HG03520 (cell line): Measurements from ENCODE around the gene MPRIP.
"Not testable (repeated sequence)": the region's sequence is repeated elsewhere in the genome, so short reads cannot be mapped to it uniquely, and the experiment has no call there.

Experiments
- ATAC-seq: cut with Tn5 transposase; IDR thresholded peaks from one replicate; pipeline ENCODE4 v1.9.1; 2021; ENCODE audit warnings: mild to moderate bottlenecking, moderate library complexity; ENCODE audit not compliant: unreplicated experiment

The MPRIP gene

DNA sequence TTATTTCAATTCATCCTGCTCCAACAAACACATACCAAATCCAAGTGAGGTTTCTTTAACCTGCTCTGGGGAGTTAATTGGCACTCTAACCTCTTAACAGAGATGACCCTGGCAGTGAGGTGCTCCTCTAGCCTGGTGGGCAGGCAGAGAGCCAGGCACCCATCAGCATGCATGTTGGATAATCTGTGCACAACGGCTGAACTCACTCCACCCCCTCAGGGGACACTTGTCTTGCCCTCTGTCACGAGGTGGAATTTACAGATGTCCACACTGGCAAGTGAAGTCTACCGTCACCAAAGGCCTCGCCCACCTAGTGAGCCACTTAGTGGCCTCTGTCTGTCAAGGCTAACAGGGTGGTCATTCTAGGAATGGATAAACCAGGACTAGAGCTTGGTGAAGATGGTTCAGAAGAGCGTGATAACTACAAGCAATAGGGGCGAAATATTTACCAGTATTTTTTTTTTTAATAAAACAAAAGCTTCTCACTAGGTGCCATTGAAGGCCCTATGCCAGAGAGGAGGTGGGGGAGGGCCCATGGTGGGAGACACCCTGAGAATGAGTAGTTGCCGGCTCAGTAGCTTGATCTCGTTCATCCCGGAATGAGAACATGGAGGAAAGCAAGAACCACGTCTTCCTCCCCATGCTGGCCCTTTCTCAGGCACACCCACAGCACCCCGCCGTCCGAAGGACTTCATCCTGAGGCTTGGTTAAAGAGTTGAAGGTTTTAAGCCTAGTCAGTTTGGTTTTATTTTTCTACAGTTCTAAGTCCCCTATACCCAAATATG lies 138.7 kb downstream of the MPRIP start:
- no peak for ATAC-seq

DNA sequence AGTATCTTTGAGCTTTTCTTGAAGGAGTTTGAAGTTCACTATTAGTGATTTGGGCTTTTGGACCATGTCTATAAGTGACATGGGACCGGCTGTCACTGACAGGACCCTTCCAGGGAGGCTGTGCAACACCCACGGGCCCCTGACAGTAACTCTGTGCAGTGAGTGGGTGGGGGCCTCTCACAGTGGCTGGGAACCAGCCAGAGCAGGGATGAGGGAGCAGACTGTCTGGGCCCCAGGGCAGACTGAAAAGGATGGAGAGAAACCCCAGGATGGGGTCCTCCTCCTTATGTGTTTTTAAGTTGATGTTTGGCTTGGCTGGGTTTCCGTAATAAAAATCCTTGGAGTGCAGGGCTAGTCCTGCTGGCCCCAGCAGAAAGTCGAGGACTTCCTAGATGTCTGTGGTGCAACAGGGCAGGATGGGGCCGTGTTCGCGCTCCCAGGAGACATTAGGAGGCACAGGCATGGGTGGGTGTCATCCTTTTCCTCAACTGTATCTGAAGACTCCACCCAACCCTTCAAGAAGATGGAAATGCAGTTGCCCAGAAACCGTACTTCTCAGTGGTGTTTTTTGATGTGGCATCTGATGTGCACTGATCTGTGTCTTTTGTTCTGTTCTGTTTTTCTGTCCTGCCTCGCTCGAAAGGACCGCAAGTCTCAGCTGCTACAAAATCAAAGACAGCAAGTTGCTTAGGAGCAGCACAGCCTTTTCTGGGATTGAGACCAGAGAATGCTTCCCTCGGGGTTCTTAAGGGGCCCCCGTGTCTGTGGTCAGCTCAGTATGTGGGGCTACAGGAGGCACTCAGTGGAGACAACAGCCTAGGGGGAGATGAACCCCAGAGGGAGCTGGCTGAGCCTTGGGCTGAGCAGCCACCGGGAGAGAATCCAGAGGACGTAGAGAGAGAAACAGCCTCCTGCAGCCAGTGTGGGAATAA lies 139.7 kb downstream of the MPRIP start:
- ATAC-seq = no peak

DNA sequence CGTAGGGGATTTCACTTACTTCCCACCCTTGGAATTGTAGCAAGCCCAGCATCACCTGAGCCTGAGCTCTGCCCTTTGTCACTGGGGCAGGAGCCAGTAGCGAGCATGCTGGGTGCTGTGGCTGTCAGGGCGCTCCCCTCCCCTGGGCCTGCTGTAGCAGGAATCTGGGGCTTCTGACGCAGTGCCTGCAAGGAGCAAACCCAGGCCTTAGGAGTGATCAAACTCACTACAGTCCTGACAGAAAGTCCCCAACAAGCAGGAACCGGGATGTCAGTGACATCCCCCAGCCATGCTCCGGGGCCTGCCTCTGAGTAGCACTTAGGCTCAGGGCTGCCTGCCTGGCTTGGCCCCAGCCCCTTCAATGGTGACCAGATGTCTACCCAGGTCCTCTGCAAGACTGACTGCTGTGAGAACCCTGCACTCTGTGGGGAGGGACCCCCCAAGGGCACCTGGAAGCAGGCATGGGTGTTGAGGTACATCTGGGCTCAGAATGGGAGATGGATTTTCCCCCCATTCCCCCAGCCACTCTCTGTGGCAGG lies 140.4 kb downstream of the MPRIP start:
- no peak for ATAC-seq

DNA sequence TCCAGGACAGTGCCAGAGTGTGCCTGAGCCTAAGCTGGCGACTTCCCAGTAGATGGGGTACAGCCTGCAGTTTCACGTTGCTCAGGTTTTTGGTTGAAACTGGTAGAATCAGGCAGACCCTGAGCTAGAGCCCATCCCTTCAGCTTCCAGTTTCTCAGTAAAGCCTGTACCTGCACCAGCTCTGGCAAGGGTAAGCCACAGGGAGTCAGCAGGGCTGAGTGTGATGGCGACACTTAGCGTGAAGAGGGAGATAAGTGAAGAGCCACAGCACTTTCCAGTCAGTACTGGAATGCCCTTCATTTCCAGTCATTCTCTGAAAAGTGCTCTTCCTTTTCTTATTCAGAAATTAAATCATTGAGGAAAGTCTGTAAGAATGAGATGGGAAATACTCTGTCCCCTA lies 141.5 kb downstream of the MPRIP start:
- no peak for ATAC-seq

DNA sequence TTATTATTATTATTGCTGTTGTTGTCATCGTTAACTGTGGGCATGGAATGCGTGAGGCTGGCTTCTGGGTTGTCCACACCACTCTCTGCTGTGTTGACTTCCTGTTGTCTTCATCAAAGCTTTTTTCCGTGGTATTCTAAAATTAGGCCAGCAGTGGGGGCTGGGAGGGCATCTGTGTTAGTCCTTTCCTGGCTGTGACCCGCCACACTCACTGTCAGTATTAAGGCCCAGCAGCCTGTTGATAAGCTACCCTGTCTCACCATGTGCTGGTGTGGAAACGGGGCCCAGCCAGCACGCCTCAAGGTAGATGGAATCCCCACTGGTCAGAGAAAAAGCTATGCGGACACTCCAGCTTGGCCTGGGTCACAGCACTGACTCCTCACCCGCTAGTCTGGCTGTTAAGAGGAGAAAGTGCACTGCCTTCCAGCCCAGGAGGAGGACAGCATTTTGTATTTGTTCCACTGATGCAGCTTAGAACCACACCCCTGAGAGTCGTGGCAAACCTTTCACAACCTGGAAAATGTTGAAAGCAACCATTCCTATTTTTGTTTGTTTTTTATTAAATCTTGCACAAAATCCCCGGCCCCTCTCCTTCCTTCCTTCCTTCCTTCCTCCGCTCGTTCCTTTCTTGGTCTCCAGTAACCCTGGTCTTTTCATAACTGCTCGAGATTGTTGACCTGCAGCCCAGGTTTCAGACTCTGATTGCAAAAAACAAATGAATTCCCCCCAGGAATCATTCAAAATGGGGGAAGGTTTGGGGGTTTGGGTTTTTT lies 142.9 kb downstream of the MPRIP start:
- ATAC-seq = not testable (repeated sequence)

DNA sequence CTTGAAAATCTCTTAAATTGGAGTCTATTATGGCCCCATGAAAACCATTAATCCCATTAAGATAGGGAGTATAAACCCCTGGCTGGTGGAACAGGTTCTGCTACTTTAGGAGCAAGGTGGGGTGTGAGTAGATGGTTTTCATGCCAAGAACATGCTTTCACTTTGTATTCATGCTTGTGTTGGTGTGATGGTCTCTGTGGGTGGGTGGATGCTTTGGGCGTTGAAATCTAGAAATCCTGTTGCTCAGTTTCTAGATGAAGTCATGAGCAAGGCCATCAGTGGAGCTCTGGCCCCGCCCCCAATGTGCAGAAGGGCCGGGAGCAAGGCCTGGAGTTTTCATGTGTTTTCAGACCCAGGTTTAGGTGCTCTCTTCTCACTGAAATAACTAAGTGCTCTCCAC lies 143.8 kb downstream of the MPRIP start:
- no peak for ATAC-seq

DNA sequence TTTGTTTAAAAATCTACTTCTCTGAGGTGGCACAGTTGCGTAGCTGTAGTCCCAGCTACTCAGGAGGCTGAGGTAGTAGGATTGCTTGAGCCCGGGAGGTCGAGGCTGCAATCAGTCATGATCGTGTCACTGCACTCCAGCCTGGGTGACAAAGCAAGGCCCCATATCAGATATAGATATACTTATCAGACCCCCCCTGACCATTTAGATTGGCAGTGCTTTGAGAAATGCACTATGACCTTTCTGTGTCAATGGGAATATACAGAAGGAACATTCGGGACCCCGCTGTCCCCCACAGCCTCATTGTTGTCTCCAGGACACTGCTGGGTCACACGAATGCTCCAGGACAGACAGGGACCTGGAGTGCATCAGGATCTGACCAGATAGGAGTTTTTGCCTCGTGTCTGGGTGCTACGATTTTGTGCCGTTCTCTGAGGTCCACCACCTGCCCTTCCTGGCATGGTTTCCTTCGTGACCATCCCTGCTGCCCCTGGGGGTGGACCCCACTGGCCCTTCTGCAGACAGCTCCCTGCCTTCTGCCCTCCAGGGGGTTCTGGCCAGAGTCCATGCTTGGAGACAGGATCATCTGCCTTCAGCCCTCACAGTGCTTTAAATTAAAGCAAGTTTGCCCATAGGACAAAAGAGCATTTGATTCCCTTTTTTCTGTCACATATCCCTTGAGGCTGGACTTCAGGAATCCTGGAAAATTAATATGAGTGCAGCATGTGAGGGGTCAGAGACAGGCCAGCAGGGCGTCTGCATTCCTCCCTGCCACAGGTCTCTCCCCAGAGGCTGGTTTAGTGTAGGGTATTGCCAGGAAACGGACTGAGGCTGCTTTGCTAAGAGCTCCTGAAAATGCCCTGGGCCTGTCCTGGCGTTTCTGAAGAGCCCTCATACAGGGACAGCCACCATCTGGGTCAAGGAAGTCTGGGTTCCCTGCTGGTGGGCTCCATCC lies 144.6 kb downstream of the MPRIP start:
- ATAC-seq = no peak

DNA sequence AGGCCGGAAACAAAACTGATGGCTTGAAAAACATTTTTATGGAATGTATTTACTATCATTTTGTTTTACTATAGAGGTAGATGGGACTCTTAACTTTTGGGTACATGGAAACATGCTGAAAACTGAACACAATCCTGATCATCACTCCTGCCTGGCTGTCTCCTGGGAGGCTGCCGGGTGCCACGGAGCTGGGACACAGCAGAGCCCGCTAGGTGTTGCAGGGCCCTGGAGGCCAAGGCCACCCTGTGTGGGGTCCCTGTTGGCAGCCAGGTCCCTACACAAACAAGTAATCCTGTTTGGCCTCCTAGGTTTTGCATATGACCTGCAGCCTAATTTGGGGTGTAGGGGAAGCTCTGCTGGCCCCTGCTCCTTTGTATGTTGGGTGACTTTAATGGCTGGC lies 146.3 kb downstream of the MPRIP start:
- ATAC-seq = no peak

DNA sequence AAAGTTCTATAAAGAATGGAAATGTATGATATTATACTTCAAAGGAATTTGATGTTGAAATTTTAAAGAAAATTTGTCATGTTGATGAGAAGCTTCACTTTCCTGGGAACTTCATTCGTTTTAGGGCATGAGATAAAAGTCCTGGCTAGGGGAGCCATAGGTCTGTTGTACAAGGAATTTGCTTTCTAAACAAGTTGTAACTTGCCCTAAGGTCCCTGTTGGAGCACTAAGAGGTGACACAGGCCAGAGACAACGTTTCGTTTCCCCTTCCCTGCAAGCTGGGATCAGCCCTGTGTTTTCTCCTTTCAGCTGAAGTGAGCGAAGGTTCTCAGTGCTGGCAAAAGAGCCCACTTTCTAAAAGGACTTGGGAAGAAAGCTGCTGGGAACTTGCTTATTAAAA lies 147.3 kb downstream of the MPRIP start:
- no peak for ATAC-seq

DNA sequence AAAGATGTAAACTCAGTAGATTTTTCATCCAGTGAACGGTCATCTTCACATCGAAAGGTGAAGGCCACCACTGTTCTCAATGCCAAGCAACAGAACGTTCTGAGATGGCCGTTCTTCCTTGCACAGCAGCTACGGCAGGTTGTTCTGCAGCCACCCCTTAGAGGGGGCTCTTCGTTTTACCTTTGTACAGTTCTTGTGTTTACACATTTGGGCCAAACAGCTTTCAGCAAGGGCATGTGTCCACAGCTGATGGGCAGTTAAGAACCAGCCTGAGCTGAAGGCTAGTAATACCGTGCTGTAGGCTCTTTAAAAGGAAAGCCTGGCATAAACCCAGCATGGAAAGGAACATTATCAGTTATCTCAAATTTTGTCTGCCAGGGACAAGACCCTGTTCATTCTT lies 147.9 kb downstream of the MPRIP start:
- no peak for ATAC-seq

DNA sequence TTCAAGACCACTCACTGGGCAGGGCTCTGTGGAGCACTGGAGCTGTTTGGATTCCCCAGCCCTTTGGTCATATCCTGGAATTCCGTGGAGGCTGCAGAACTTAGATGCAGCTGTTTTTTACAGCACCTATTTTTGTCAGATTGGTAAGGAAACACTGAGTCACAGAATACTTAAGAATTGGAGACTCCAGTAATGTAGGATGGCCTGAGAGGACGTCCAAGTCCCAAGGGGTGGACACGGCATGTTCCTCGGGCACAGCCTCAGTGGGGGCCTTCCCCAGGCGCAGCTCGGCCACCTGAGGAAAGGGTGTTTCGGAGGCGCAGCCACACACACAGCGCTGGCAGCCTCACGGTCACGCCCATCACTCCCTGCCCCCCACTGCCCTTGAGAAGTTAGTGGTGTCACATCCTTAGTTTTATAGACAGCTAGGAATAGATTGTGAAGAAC lies 149.1 kb downstream of the MPRIP start:
- no peak for ATAC-seq

DNA sequence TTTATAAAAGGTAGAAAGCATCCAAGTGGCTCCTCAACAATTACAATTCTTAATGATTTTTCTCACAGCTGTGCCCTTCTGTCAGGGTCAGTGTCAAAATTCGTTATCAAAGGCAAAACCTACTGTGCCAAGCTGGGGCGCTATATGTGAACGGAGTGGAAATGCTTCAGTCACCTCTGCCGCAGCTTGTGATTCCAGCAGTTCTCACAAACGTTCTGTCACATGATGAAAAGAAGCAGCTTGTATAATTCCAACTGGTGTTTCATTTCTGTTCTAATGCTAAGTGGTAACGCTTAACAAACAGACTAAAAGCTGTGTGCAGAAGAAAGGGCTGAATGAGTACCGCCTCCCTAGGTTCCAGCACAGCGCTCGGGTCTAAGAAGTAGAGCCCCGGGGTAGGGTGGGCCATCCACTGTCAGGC lies 149.7 kb downstream of the MPRIP start:
- no peak for ATAC-seq

DNA sequence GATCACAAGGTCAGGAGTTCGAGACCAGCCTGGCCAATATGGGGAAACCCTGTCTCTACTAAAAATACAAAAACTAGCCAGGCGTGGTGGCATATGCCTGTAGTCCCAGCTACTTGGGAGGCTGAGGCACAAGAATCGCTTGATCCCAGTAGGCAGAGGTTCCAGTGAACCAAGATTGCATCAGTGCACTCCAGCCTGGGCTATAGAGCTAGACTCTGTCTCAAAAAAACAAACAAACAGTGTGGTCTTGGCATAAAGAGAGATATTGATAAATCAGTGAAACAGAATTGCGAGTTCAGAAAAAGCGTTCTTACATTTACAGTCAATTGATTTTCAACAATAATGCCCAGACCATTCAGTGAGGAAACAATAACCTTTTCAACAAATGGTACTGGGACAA lies 153.2 kb downstream of the MPRIP start:
- not testable (repeated sequence) for ATAC-seq

DNA sequence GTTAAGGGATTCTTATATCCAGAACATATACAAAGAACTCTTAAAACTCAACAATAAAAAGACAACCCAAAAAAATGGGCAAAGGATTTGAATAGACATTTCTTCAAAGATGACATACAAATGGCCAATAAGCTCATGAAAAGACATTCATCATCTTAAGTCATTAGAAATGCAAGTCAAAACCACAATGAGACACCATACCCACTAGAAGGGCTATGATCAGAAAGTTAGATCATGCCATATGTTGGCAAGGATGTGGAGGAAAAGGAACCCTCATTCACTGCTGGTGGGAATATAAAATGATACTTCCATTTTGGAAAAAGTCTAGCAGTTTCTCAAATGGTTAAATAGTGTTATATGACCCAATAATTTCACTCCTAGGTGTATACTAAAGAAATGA lies 154.5 kb downstream of the MPRIP start:
- no peak for ATAC-seq

DNA sequence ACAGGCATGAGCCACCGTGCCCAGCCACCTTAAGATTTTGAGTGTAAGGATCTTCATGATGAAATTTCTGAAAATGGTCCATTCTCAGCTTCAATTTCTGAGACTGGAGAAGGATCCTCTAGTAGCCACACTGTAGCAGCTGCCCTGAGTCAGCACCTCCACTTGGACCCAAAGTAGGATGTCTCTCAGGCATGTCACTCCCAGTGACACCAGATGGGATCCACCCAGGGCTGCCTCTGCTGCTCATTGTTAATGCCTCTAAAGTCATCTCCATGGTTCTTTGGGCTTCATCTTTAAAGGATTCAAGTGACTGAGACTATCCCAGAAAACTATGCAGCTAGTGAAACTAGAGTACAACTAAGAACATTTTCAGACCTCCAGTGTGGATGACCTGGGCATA lies 156.0 kb downstream of the MPRIP start:
- no peak for ATAC-seq

DNA sequence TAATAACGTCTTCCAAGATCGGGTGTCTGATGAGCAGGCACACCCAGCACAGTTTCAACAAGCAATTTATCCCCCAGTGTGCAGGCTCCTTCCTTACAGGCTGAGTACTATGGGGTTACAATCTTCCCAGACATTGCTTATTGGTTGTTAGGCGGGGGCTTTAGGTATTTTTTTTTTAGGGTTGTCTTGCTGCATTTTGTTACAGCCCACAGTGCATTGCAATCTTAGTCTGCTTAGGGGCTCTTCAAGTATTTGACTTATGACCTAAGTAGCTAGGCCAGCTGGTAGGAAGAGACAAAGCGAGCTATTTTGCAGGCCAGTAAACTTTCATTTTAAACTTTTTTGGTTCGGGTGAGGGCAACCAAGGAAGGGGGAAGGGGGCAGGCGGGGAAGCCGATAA lies 158.1 kb downstream of the MPRIP start:
- no peak for ATAC-seq

DNA sequence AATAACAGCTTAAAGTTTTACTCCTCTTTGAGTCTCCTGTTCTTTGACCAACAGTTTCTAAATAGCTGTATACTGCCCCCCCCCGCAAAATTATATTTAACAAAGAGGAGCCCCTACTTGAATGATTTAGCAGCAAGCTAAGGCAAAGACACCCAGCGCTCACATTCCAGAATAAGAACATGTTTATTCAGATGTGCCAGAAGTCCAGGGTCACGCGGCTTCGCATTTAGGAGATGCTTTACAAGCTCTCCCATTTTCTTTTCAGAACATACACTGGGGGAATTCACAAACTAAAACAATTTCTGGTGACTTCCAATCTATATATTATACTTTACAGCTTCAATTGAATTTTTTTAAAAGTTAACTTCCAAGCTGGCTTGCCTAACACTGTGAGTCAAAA lies 158.6 kb downstream of the MPRIP start:
- no peak for ATAC-seq

DNA sequence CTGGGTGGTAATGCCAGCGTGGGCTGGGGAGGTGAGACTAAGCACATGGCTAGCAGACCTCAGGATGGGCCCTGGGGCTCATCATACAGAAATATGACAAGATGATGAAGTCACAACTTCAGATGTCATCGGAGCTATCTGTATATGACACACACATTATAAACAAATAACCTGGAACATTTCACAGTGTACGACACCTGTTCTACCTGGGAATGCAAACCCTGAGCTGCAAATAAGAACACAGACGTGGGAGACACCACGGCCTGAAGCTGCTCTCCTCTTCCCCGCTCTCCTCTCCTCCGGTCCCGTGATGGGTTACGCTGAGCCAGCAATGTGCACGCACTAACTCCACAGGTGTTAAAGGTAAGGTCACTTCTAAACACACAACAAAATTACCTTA lies 159.0 kb downstream of the MPRIP start:
- ATAC-seq = no peak

DNA sequence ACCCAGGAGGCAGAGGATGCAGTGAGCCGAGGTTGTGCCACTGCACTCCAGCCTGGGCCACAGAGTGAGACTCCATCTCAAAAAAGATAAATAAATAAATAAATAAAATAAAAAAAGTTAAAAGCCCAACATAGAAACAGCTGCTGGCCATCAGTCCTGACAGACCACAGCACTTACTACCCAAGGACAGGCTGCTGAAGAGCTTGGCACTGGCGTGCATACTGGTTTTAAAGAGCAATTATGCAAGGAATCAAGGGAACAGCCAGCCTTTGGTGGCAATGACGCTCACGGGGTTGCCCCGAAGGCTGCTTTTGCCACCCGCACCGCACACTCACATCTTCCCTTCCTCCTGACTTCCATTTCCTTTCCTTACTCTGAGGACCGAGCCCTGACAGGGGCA lies 159.7 kb downstream of the MPRIP start:
- no peak for ATAC-seq

DNA sequence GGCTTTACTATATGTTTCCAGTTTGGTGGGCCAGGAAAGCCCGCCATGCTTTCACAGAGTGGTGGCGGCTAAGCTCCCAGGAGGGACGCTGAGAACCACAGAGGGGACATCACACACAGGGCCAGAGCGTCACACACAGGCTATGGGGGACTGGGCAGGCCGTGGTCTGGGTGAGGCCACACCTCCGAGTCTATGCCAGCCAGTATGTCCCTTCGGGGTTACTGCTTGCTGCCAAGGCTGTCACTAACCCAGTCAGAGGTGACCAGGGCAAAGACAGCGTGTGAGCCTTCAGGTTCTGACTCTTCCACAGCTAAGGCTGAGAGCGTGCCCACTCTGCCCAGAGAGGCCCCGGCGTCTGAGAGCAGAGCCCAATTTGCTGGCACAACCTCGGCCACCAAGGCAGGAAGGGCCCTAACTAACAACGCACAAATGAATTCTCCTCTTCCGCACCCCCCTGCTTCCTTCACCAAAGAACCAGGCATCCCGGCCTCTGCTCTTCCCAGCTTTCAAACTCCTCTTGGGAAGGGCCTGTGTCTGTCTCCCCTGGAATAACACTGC lies 161.0 kb downstream of the MPRIP start:
- no peak for ATAC-seq
